IMR-90 (cell line): Measurements from ENCODE around the gene ADD1. TPM values are rescaled to one million over a fixed set of nuclear protein-coding genes. Genes with fewer than 3 reads are reported as not detected.

ENCODE experiments used
- ATAC-seq: fragments of 200-7000 bp; cut with Tn5 transposase; 2 replicates; pipeline ENCODE4 v1.9.1; 2020; ENCODE audit warnings: low read depth, mild to moderate bottlenecking, moderate library complexity
- BruUV-seq: library from RNA; stranded (reverse); fragments of 400-500 nt; replicated peaks from 2 replicates; lab custom pipeline; 2021; lab: Mats Ljungman, UMichigan
- CTCF ChIA-PET: fragments of 300-600 bp; formaldehyde crosslinking; extraction: SDS; loops from one replicate; lab custom pipeline; 2021; ENCODE audit warnings: antibody characterized with exemption; lab: Yijun Ruan, JAX
- POLR2A ChIA-PET: fragments of 300-600 bp; sonication (Branson Sonifier 250); formaldehyde crosslinking; loops from one replicate; lab custom pipeline; 2022; ENCODE audit warnings: antibody characterized with exemption; ENCODE audit not compliant: unreplicated experiment; lab: Charles Lee
- DNase-seq: peaks from one replicate; pipeline ENCODE4 v3.0.0; 2013
- H2AFZ ChIP-seq: replicated peaks from 2 replicates; pipeline ENCODE3; 2013; ENCODE audit warnings: low read length, mild to moderate bottlenecking; ENCODE audit not compliant: poor library complexity
- H2AK5ac ChIP-seq: 2 replicates; pipeline ENCODE4 v1.6.1; 2013; ENCODE audit warnings: low read depth, low read length, inconsistent platforms
- H2AK9ac ChIP-seq: replicated peaks from 2 replicates; pipeline ENCODE3; 2013; ENCODE audit warnings: mild to moderate bottlenecking, low read depth, low read length, moderate library complexity; ENCODE audit not compliant: poor library complexity
- H2BK120ac ChIP-seq: 2 replicates; pipeline ENCODE4 v1.6.1; 2013; ENCODE audit warnings: low read depth, low read length, inconsistent platforms
- H2BK15ac ChIP-seq: 3 replicates; pipeline ENCODE4 v1.6.1; 2013; ENCODE audit warnings: low read depth, low read length, inconsistent platforms
- H2BK20ac ChIP-seq: 2 replicates; pipeline ENCODE4 v1.6.1; 2013; ENCODE audit warnings: low read depth, mild to moderate bottlenecking, inconsistent platforms, low read length, moderate library complexity
- H2BK5ac ChIP-seq: 2 replicates; pipeline ENCODE4 v1.6.1; 2013; ENCODE audit warnings: mild to moderate bottlenecking, low read depth, low read length, inconsistent platforms; ENCODE audit not compliant: poor library complexity, severe bottlenecking
- H3K14ac ChIP-seq: replicated peaks from 2 replicates; pipeline ENCODE4 v1.6.1; 2013; ENCODE audit warnings: low read depth, low read length, inconsistent platforms
- H3K18ac ChIP-seq: 2 replicates; pipeline ENCODE4 v1.6.1; 2013; ENCODE audit warnings: low read depth, low read length, control low read depth
- H3K23ac ChIP-seq: 2 replicates; pipeline ENCODE4 v1.6.1; 2013; ENCODE audit warnings: low read depth, low read length, inconsistent platforms
- H3K27ac ChIP-seq: 2 replicates; pipeline ENCODE4 v1.5.1; 2013; ENCODE audit warnings: mild to moderate bottlenecking, control low read depth, low read length; ENCODE audit not compliant: insufficient read depth
- H3K27me3 ChIP-seq: 2 replicates; pipeline ENCODE4 v1.6.1; 2013; ENCODE audit warnings: low read length; ENCODE audit not compliant: control insufficient read depth, insufficient read depth
- H3K36me3 ChIP-seq: 2 replicates; pipeline ENCODE4 v1.6.1; 2013; ENCODE audit warnings: low read length, mixed read lengths; ENCODE audit not compliant: control insufficient read depth, insufficient read depth
- H3K4ac ChIP-seq: 2 replicates; pipeline ENCODE4 v1.6.1; 2013; ENCODE audit warnings: low read depth, low read length, inconsistent platforms
- H3K4me1 ChIP-seq: 2 replicates; pipeline ENCODE4 v1.6.1; 2013; ENCODE audit warnings: low read length, mixed read lengths; ENCODE audit not compliant: control insufficient read depth, insufficient read depth
- H3K4me2 ChIP-seq: 2 replicates; pipeline ENCODE4 v1.6.1; 2013; ENCODE audit warnings: low read depth, mild to moderate bottlenecking, control low read depth, low read length, moderate library complexity
- H3K4me3 ChIP-seq: 2 replicates; pipeline ENCODE4 v1.5.1; 2013; ENCODE audit warnings: low read depth, mild to moderate bottlenecking, control low read depth, low read length, moderate library complexity; ENCODE audit not compliant: insufficient read depth
- H3K56ac ChIP-seq: 2 replicates; pipeline ENCODE4 v1.6.1; 2013; ENCODE audit warnings: low read length, inconsistent platforms; ENCODE audit not compliant: insufficient read depth; ENCODE audit errors: extremely low read depth
- H3K79me1 ChIP-seq, 2 experiments: 2 replicates each; pipeline ENCODE4 v1.6.1; 2013; ENCODE audit warnings: low read length in 2 of 2, inconsistent platforms in 1 of 2, low read depth in 1 of 2
- H3K9ac ChIP-seq: 2 replicates; pipeline ENCODE4 v1.6.1; 2013; ENCODE audit warnings: low read depth, low read length, control low read depth
- H3K9me1 ChIP-seq: 2 replicates; pipeline ENCODE4 v1.6.1; 2013; ENCODE audit warnings: low read length, inconsistent platforms; ENCODE audit not compliant: insufficient read depth
- H3K9me3 ChIP-seq: 2 replicates; pipeline ENCODE4 v1.6.1; 2013; ENCODE audit warnings: low read length; ENCODE audit not compliant: control insufficient read depth, insufficient read depth
- H4K20me1 ChIP-seq: 2 replicates; pipeline ENCODE4 v1.6.1; 2013; ENCODE audit warnings: low read length, inconsistent platforms; ENCODE audit not compliant: insufficient read depth
- H4K5ac ChIP-seq: 2 replicates; pipeline ENCODE4 v1.6.1; 2013; ENCODE audit warnings: mild to moderate bottlenecking, low read depth, low read length, control low read depth
- H4K8ac ChIP-seq, 2 experiments: 2 replicates each; pipeline ENCODE4 v1.6.1; 2013; ENCODE audit warnings: low read depth in 2 of 2, low read length in 2 of 2, control low read depth in 1 of 2, inconsistent platforms in 1 of 2
- H4K91ac ChIP-seq: 2 replicates; pipeline ENCODE4 v1.6.1; 2013; ENCODE audit warnings: low read depth, low read length, inconsistent platforms; ENCODE audit not compliant: insufficient read depth
- BHLHE40 ChIP-seq: fragments of 150-350 bp; IDR thresholded peaks from 2 replicates; pipeline ENCODE4 v1.6.1; 2016; ENCODE audit warnings: mild to moderate bottlenecking, low read depth, low read length
- CEBPB ChIP-seq: IDR thresholded peaks from 2 replicates; pipeline ENCODE4 v1.6.1; 2012; ENCODE audit warnings: low read depth, low read length, improper control_type of control experiment
- CHD1 ChIP-seq: IDR thresholded peaks from 2 replicates; pipeline ENCODE4 v1.6.1; 2012; ENCODE audit warnings: low read depth, low read length, improper control_type of control experiment
- CTCF ChIP-seq: conservative IDR thresholded peaks from 2 replicates; pipeline ENCODE4 v1.5.1; 2012; ENCODE audit warnings: mild to moderate bottlenecking, low read depth, low read length, improper control_type of control experiment
- ELK1 ChIP-seq: fragments of 150-350 bp; IDR thresholded peaks from 2 replicates; pipeline ENCODE4 v1.6.1; 2016; ENCODE audit warnings: low read depth, mild to moderate bottlenecking, low read length, moderate library complexity, borderline replicate concordance
- POLR2A ChIP-seq: IDR thresholded peaks from 2 replicates; pipeline ENCODE4 v1.6.1; 2012; ENCODE audit warnings: mild to moderate bottlenecking, low read depth, low read length
- RAD21 ChIP-seq: IDR thresholded peaks from 2 replicates; pipeline ENCODE4 v1.6.1; 2012; ENCODE audit warnings: low read length, improper control_type of control experiment
- RCOR1 ChIP-seq: IDR thresholded peaks from 2 replicates; pipeline ENCODE4 v1.6.1; 2012; ENCODE audit warnings: mild to moderate bottlenecking, low read length, improper control_type of control experiment; ENCODE audit not compliant: insufficient replicate concordance
- RFX5 ChIP-seq: IDR thresholded peaks from 2 replicates; pipeline ENCODE4 v1.8.0; 2012; ENCODE audit warnings: low read depth, mild to moderate bottlenecking, low read length, moderate library complexity
- SMC3 ChIP-seq: fragments of 150-350 bp; IDR thresholded peaks from 2 replicates; pipeline ENCODE4 v1.6.1; 2016; ENCODE audit warnings: low read depth, mild to moderate bottlenecking, antibody characterized with exemption, low read length, moderate library complexity
- WGBS, 2 experiments: methylation state at CpG; one replicate each; pipeline versions ENCODE4 v1.1.5 to v1.1.7; 2013; ENCODE audit warnings: missing lambda C conversion rate in 2 of 2; ENCODE audit not compliant: insufficient read length in 1 of 2; ENCODE audit errors: extremely low coverage in 2 of 2; 5-methylcytosine and 5-hydroxymethylcytosine counted together
- dilution Hi-C: fragments of 300-500 bp; cut with HindIII; formaldehyde crosslinking; loops from one replicate; pipeline ENCODE4 v1.14.3; 2018; ENCODE audit warnings: low sequenced_read_pairs; ENCODE audit not compliant: unreplicated experiment
- in situ Hi-C: fragments of 300-500 bp; cut with MboI; formaldehyde crosslinking; loops from 3 replicates; pipeline ENCODE4 v1.14.3; 2019; ENCODE audit warnings: low sequenced_read_pairs, inconsistent platforms, mixed read lengths
- intact Hi-C: fragments of 100-400 bp; cut with micrococcal nuclease; formaldehyde crosslinking; loops from 2 replicates; pipeline ENCODE4 v1.10.0; 2022
- polyA plus RNA-seq, 3 experiments: library from polyadenylated mRNA; depleted of rRNA; stranded (reverse); fragments of >200 nt; gene quantifications; 2 replicates each; pipeline ENCODE4 v1.2.3, GENCODE V29; 2012; ENCODE audit warnings: low replicate concordance in 1 of 3
- total RNA-seq: library from RNA; depleted of rRNA; stranded (reverse); fragments of >200 nt; gene quantifications from 2 replicates; pipeline ENCODE4 v1.2.3, GENCODE V29; 2012

The ADD1 gene
- total and polyA plus RNA-seq, 2 of the 4 experiments (the other 2 are of a cell fraction) = 122 to 215 TPM

- ATAC-seq = peak; percentile 67
- no peak for DNase-seq
- TF ChIP-seq ELK1 (no peak), CHD1 (no peak), POLR2A (no peak), RCOR1 (no peak), BHLHE40 (no peak), RAD21 (no peak), CTCF (peak; percentile 22; the same call in 1 of the 2 replicates), CEBPB (peak; percentile 57), SMC3 (peak; percentile 26), RFX5 (no peak)
- H3K9me3 ChIP-seq = no peaks in the 10 kb centered on the region
- H3K18ac ChIP-seq = no peak overlapping the region
- no peak overlapping the region for H3K23ac ChIP-seq
- no peak overlapping the region for H3K4me2 ChIP-seq
- no TSS peak for BruUV-seq
- no peak overlapping the region for H2AK5ac ChIP-seq
- no peak overlapping the region for H3K4ac ChIP-seq
- intact Hi-C loops (no loop called here), in situ Hi-C loops (no loop called here), dilution Hi-C loops (no loop called here)
- H2AK9ac ChIP-seq = no peak overlapping the region
- POLR2A ChIA-PET = no interaction called here
- no peak overlapping the region for H3K9ac ChIP-seq
- H3K9me1 ChIP-seq = peaks cover 6% of the 10 kb centered on the region; the same call in 1 of the 2 replicates
- H4K20me1 ChIP-seq = peaks cover 12% of the 10 kb centered on the region
- H2AFZ ChIP-seq = no peak overlapping the region
- CTCF ChIA-PET = interaction anchor here (1.2 kb wide), 1 partner anchor 185 kb away, joined by 3 read pairs; no protein-coding TSS in a partner anchor
- H3K56ac ChIP-seq = no peak overlapping the region
- H2BK120ac ChIP-seq = no peak overlapping the region
- H2BK5ac ChIP-seq = no peak overlapping the region
- no peak overlapping the region for H3K27ac ChIP-seq
- H3K79me1 ChIP-seq = peaks cover 11 to 50% of the 10 kb centered on the region in 2 experiments; a peak in 3 of 4 replicates
- peaks cover 68% of the 10 kb centered on the region for H3K36me3 ChIP-seq
- no peak overlapping the region for H4K8ac ChIP-seq
- no peak overlapping the region; the same call in 1 of the 2 replicates for H3K14ac ChIP-seq
- no peak overlapping the region for H4K5ac ChIP-seq
- H3K4me1 ChIP-seq = peaks cover 2% of the 10 kb centered on the region; the same call in 1 of the 2 replicates
- no peak overlapping the region for H3K4me3 ChIP-seq
- H2BK20ac ChIP-seq = no peak overlapping the region
- H4K91ac ChIP-seq = no peak overlapping the region
- 100% methylated on average over 1 of the region's 14 CpGs; no CpG with 5 or more reads in 1 of the 2 experiments for WGBS, 2 experiments
- no peaks in the 10 kb centered on the region for H3K27me3 ChIP-seq
- H2BK15ac ChIP-seq = no peak overlapping the region
Observed at GRCh38 chr4:2948895-2949781, 105.5 kb downstream of the ADD1 start.
